ENCODE measurements around the gene RPLP1. TPM values are rescaled to one million over a fixed set of nuclear protein-coding genes. Genes with fewer than 3 reads are reported as not detected.

RPLP1 gene
- 76.2 and 88.5 TPM in 2 replicates for total RNA-seq

DNA sequence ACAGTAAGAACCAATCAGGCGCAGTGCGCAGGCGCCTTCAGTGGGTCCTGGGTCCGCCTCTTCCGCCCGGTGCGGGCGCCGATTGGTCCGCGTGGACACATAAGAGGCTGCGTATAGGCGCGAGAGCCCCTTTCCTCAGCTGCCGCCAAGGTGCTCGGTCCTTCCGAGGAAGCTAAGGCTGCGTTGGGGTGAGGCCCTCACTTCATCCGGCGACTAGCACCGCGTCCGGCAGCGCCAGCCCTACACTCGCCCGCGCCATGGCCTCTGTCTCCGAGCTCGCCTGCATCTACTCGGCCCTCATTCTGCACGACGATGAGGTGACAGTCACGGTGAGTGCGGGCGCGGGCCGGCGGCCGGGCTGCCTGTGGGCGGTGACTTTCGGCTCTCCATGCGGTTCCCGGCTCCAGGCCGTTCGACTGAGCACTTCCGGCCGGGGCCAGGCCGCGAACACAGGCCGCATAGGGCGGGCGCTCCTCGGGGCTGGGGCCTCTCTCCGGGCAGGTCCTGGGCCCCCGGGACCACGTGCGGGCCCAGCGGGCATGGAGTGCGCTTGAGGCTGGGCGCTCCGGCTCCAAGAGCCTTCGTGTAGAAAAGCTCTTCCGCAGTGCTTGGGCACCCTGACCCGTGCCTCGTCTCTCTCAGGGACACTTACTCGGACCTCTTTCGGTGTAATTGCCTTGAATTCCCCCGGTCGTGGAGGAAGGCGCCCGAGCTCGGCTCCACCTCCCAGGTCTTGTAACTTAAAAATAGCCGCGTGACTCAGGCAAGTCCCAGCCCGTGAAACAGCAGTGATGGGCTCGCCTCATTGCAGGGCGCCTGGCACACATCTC lies at the start of gene RPLP1:
Gene RPLP1 (plus strand): TSS at position 127 of the 830 bp plus-strand sequence. CDS start 131 bp downstream, at position 258.

DNA sequence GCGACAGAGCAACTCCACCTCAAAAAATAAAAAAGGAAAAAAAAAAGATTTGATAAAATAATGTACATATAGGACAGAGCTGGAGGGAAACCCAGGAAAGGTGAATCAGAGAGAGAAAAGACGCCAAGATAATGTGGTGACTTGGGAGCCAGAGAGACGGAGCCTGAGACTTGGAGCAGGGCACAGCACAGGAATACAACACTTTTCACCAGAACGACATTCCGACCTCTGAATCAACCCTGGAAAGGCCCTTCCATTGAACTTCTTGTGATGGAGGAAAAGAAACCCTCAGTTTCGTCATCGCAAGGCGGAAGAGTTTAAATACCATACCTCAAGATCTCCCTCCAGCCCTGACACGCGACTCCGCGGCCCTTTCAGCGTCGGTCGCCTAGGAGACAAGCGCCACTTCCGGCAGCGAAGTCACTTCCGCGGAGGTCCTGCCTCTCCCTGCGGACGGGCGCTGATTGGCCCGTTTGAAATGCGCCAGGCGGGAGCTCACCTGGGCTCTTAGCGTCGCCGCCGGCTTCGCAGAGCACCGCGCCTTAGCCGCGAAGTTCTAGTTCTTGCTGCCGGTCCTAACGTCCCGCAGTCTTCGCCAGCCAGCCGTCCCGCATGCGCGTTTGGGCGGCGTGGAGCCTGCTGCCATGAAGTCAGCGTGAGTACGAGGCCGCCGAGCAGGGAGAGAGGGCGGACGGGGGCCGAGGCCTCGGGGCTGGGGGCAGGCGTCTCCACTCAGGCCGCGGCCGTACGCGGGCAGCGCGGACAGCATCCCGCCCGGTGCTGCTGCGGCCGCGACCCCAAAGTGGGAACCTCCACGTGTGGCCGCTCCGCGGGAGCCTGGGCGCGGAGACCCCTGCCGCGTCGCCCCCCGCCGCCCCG lies 38.6 kb upstream of the RPLP1 start, which contains the start of gene KIF23:
Gene KIF23 (plus strand): TSS at position 528 of the 879 bp plus-strand sequence. CDS start 117 bp downstream, at position 645.

Other genes with a start within 250 kb of the RPLP1 start
- 0.68 and 0.85 TPM in 2 replicates for gene PAQR5, start 153.9 kb upstream of the RPLP1 start, total RNA-seq
- gene KIF23, start 38.5 kb upstream of the RPLP1 start, total RNA-seq = 4.6 and 10.9 TPM in 2 replicates

Data from nasal cavity respiratory epithelium epithelial cell of viscerocranial mucosa (primary cell).